Activated B cell treated with CpG ODN at 0.5 μM for 24 hours (primary cell): ENCODE data around the gene NRGN. TPM values are rescaled to one million over a fixed set of nuclear protein-coding genes. Genes with fewer than 3 reads are reported as not detected.

Experiments
- ATAC-seq: fragments of 200-7000 bp; cut with Tn5 transposase; one replicate; pipeline ENCODE4 v1.10.0; 2021; ENCODE audit warnings: low read depth, mild to moderate bottlenecking, moderate library complexity
- CTCF ChIA-PET: fragments of 350-600 bp; sonication (Branson Sonifier 250); formaldehyde crosslinking; loops from one replicate; lab custom pipeline; 2021; ENCODE audit warnings: antibody characterized with exemption; lab: Charles Lee
- POLR2A ChIA-PET: fragments of 350-600 bp; sonication (Branson Sonifier 250); formaldehyde crosslinking; loops from one replicate; lab custom pipeline; 2021; ENCODE audit warnings: antibody characterized with exemption; lab: Charles Lee
- DNase-seq: peaks from one replicate; pipeline ENCODE4 v3.0.0; 2022
- H3K27ac Mint-ChIP-seq: one replicate; pipeline ENCODE4 v1.8.0; 2020; ENCODE audit warnings: mixed read lengths
- H3K27me3 Mint-ChIP-seq: one replicate; pipeline ENCODE4 v1.8.0; 2021; ENCODE audit warnings: mixed read lengths
- H3K36me3 Mint-ChIP-seq: one replicate; pipeline ENCODE4 v1.8.0; 2021; ENCODE audit warnings: low read depth, mixed read lengths
- H3K4me1 Mint-ChIP-seq: one replicate; pipeline ENCODE4 v1.8.0; 2021; ENCODE audit warnings: mixed read lengths
- H3K4me3 Mint-ChIP-seq: one replicate; pipeline ENCODE4 v1.8.0; 2020; ENCODE audit warnings: mild to moderate bottlenecking, mixed read lengths
- H3K9me3 Mint-ChIP-seq: one replicate; pipeline ENCODE4 v1.8.0; 2020; ENCODE audit warnings: mixed read lengths
- intact Hi-C: fragments of 100-400 bp; cut with micrococcal nuclease; formaldehyde crosslinking; loops from one replicate; pipeline ENCODE4 v1.15.1; 2024
- total RNA-seq: library from RNA; stranded (reverse); gene quantifications from 2 replicates; pipeline ENCODE4 v1.2.3, GENCODE V29; 2022
- TF ChIP-seq, protein P1 (sequence below): fragments of 200-600 bp; IDR thresholded peaks from one replicate; pipeline ENCODE4 v1.8.0; 2022; ENCODE audit warnings: antibody characterized with exemption, mild to moderate bottlenecking

The NRGN gene
- total RNA-seq, 1 donor from 2014 or later = 1.0 TPM

DNA sequence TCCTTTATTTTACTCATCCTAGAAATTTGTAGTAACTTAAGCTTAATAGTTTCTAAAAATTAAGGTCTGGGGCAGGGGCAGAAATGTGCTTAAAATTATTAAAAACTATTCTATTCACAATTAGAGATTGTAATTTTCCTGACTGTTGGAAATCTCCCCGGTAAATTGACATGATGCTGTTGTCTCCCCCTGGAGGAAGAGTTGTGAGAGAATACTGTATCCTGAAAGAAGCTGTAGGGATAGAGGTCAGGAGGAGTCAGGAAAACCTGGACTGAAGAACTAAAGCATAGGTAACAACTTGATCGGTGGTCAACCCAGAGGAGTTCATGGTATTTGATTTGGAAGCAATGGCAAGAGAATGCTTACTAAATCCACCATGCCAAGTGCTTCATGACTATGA is 38.5 kb downstream of the NRGN start:
- CTCF ChIA-PET = interaction anchor here (0.7 to 1.3 kb wide), 3 partner anchors 15 to 20 kb away, joined by 3 to 4 read pairs (median 3); no protein-coding TSS in a partner anchor
- Mint-ChIP-seq H3K27ac (no peak overlapping the region), H3K4me1 (peaks cover 14% of the 10 kb centered on the region), H3K27me3 (no peaks in the 10 kb centered on the region), H3K9me3 (no peaks in the 10 kb centered on the region), H3K36me3 (peaks cover 21% of the 10 kb centered on the region), H3K4me3 (no peak overlapping the region)
- DNase-seq (no peak), ATAC-seq (no peak)
- intact Hi-C loops = no loop called here
- TF ChIP-seq, protein P1, sequence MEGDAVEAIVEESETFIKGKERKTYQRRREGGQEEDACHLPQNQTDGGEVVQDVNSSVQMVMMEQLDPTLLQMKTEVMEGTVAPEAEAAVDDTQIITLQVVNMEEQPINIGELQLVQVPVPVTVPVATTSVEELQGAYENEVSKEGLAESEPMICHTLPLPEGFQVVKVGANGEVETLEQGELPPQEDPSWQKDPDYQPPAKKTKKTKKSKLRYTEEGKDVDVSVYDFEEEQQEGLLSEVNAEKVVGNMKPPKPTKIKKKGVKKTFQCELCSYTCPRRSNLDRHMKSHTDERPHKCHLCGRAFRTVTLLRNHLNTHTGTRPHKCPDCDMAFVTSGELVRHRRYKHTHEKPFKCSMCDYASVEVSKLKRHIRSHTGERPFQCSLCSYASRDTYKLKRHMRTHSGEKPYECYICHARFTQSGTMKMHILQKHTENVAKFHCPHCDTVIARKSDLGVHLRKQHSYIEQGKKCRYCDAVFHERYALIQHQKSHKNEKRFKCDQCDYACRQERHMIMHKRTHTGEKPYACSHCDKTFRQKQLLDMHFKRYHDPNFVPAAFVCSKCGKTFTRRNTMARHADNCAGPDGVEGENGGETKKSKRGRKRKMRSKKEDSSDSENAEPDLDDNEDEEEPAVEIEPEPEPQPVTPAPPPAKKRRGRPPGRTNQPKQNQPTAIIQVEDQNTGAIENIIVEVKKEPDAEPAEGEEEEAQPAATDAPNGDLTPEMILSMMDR = no peak
- POLR2A ChIA-PET = no interaction called here

DNA sequence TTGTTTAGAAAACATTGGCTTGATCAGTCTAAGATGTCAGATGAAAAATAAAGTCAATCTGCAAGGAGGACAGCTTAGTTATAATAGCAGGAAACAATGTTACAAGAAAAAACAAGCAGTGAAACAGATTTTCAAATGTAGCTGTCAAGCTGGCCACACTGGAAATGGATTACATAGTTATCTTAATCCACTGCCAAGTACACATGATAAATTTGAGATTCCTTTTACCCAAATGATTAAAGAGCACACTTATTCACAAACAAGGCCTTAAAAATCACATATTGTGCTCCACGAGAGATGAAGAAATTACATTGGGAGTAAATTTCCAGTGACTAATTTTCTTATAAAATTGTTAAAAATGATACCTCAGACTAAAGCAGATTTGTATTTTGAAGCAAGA is 39.8 kb downstream of the NRGN start:
- POLR2A ChIA-PET = no interaction called here
- H3K27ac Mint-ChIP-seq = no peak overlapping the region

DNA sequence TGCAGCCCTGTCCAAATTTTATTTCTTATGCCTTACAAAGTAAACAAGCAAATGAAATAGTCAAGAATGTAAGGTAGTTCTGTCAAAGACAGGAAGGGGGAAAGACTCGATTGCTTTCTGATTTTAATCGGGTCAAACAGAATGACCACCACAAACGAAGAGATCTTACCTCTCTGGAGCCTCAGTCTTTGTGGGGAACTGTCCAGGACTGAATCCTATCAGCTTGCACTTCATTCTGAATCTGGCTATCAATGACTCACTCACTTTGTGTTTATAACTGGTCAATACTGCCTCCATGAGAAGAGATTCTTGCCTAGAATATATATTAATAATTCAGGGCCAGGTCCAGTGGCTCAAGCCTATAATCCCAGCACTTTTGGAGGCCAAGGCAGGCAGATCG is 43.3 kb downstream of the NRGN start:
- no peak overlapping the region for H3K27ac Mint-ChIP-seq
- no peaks in the 10 kb centered on the region for H3K4me1 Mint-ChIP-seq
- peaks cover 5% of the 10 kb centered on the region for H3K36me3 Mint-ChIP-seq
- TF ChIP-seq, protein P1 = no peak
- DNase-seq (no peak), ATAC-seq (no peak)
- no peaks in the 10 kb centered on the region for H3K9me3 Mint-ChIP-seq
- CTCF ChIA-PET = interaction anchor here (1.1 to 1.3 kb wide), 3 partner anchors 10 to 20 kb away, joined by 3 to 4 read pairs (median 3); no protein-coding TSS in a partner anchor
- H3K4me3 Mint-ChIP-seq = no peak overlapping the region
- POLR2A ChIA-PET = no interaction called here
- intact Hi-C loops = no loop called here
- H3K27me3 Mint-ChIP-seq = no peaks in the 10 kb centered on the region

More for the DNA sequence above, 39.8 kb downstream of the NRGN start:
- ATAC-seq (no peak), DNase-seq (no peak)
- peaks cover 21% of the 10 kb centered on the region for H3K36me3 Mint-ChIP-seq
- no peaks in the 10 kb centered on the region for H3K9me3 Mint-ChIP-seq
- H3K4me3 Mint-ChIP-seq = no peak overlapping the region
- CTCF ChIA-PET = interaction anchor here (0.9 to 1.3 kb wide), 3 partner anchors 13 to 21 kb away, joined by 3 to 4 read pairs (median 3); no protein-coding TSS in a partner anchor
- TF ChIP-seq, protein P1 = no peak
- no peaks in the 10 kb centered on the region for H3K27me3 Mint-ChIP-seq
- intact Hi-C loops = no loop called here
- peaks cover 14% of the 10 kb centered on the region for H3K4me1 Mint-ChIP-seq

GRCh38 chr11:124784051-124784450 is 44.3 kb downstream of the NRGN start:
- H3K27me3 Mint-ChIP-seq = no peaks in the 10 kb centered on the region
- ChIA-PET POLR2A (interaction anchor here (0.6 kb wide), 1 partner anchor 18 kb away, joined by 7 read pairs; no protein-coding TSS in a partner anchor), CTCF (no interaction called here)
- TF ChIP-seq, protein P1 = no peak
- DNase-seq (no peak), ATAC-seq (no peak)
- no peak overlapping the region for H3K27ac Mint-ChIP-seq
- intact Hi-C loops = no loop called here
- no peaks in the 10 kb centered on the region for H3K4me1 Mint-ChIP-seq
- H3K36me3 Mint-ChIP-seq = no peaks in the 10 kb centered on the region
- no peaks in the 10 kb centered on the region for H3K9me3 Mint-ChIP-seq
- no peak overlapping the region for H3K4me3 Mint-ChIP-seq

GRCh38 chr11:124788521-124788920 is 48.8 kb downstream of the NRGN start:
- no peak for ATAC-seq
- ChIA-PET CTCF (no interaction called here), POLR2A (no interaction called here)
- no peak for DNase-seq
- Mint-ChIP-seq H3K27ac (no peak overlapping the region), H3K27me3 (no peaks in the 10 kb centered on the region), H3K36me3 (no peaks in the 10 kb centered on the region), H3K4me1 (peaks cover 13% of the 10 kb centered on the region), H3K9me3 (no peaks in the 10 kb centered on the region), H3K4me3 (no peak overlapping the region)
- intact Hi-C loops = loop anchor here (2.0 kb wide), 1 partner anchor 20 kb away; no protein-coding TSS in a partner anchor
- TF ChIP-seq, protein P1 = no peak
